OCI-LY7 (cell line): ENCODE measurements around the gene LRRC56. TPM values are rescaled to one million over a fixed set of nuclear protein-coding genes. Genes with fewer than 3 reads are reported as not detected.
A peak's percentile ranks its signal among the peaks of the same experiment; 100 is the strongest.

Source experiments
- BruUV-seq: library from RNA; stranded (reverse); fragments of 400-500 nt; replicated peaks from 2 replicates; lab custom pipeline; 2021; lab: Mats Ljungman, UMichigan
- CTCF ChIA-PET: fragments of 300-600 bp; sonication (Branson Sonifier 250); formaldehyde crosslinking; loops from one replicate; lab custom pipeline; 2022; ENCODE audit warnings: antibody characterized with exemption; ENCODE audit not compliant: unreplicated experiment; lab: Charles Lee
- POLR2A ChIA-PET: fragments of 300-600 bp; sonication (Branson Sonifier 250); formaldehyde crosslinking; loops from one replicate; lab custom pipeline; 2022; ENCODE audit warnings: antibody characterized with exemption; lab: Charles Lee
- DNase-seq: peaks from one replicate; pipeline ENCODE4 v3.0.0-alpha.2; 2015; ENCODE audit warnings: low spot score
- H2AFZ ChIP-seq: fragments of 200-600 bp; sonication (generic), shearing (Covaris generic); 2 replicates; pipeline ENCODE4 v1.6.1; 2014; ENCODE audit warnings: mild to moderate bottlenecking, antibody characterized with exemption, low read length, moderate library complexity
- H3K27ac ChIP-seq: fragments of 200-600 bp; sonication (generic); 2 replicates; pipeline ENCODE4 v1.5.1; 2014; ENCODE audit warnings: mixed run types, low read depth, mild to moderate bottlenecking, moderate library complexity, low read length, inconsistent platforms; ENCODE audit not compliant: poor library complexity, severe bottlenecking
- H3K36me3 ChIP-seq: fragments of 200-600 bp; sonication (generic); 2 replicates; pipeline ENCODE4 v1.6.1; 2014; ENCODE audit warnings: mild to moderate bottlenecking, antibody characterized with exemption, low read length, moderate library complexity, mixed read lengths; ENCODE audit not compliant: insufficient read depth
- H3K4me1 ChIP-seq: fragments of 200-600 bp; sonication (generic); 2 replicates; pipeline ENCODE4 v1.5.1; 2014; ENCODE audit warnings: mild to moderate bottlenecking, low read length; ENCODE audit not compliant: insufficient read depth, poor library complexity, severe bottlenecking
- H3K4me2 ChIP-seq: fragments of 200-600 bp; sonication (generic); 2 replicates; pipeline ENCODE4 v1.6.1; 2014; ENCODE audit warnings: mild to moderate bottlenecking, low read length
- H3K4me3 ChIP-seq: fragments of 200-600 bp; sonication (generic); 2 replicates; pipeline ENCODE4 v1.5.1; 2014; ENCODE audit warnings: mild to moderate bottlenecking, low read depth, low read length; ENCODE audit not compliant: poor library complexity, severe bottlenecking
- H3K79me2 ChIP-seq: fragments of 200-600 bp; sonication (generic); 2 replicates; pipeline ENCODE4 v1.6.1; 2016; ENCODE audit warnings: low read depth, mild to moderate bottlenecking, low read length, moderate library complexity, mixed read lengths; ENCODE audit not compliant: insufficient read depth
- H3K9me2 ChIP-seq: fragments of 200-600 bp; sonication (generic); 2 replicates; pipeline ENCODE4 v1.6.1; 2016; ENCODE audit warnings: mild to moderate bottlenecking, low read length, mixed read lengths; ENCODE audit not compliant: insufficient read depth
- H3K9me3 ChIP-seq: fragments of 200-600 bp; sonication (generic); 2 replicates; pipeline ENCODE4 v1.6.1; 2014; ENCODE audit warnings: mild to moderate bottlenecking, mixed run types, low read length, mixed read lengths
- H4K20me1 ChIP-seq: fragments of 200-600 bp; sonication (generic); 2 replicates; pipeline ENCODE4 v1.6.1; 2014; ENCODE audit warnings: mild to moderate bottlenecking, antibody characterized with exemption, low read length, moderate library complexity, mixed read lengths; ENCODE audit not compliant: insufficient read depth
- CTCF ChIP-seq: fragments of 200-600 bp; sonication (generic); conservative IDR thresholded peaks from 2 replicates; pipeline ENCODE4 v1.5.1; 2014; ENCODE audit warnings: mild to moderate bottlenecking, antibody characterized with exemption, low read length, moderate library complexity, mixed read lengths
- EZH2phosphoT487 ChIP-seq: fragments of 200-600 bp; sonication (generic); IDR thresholded peaks from 2 replicates; pipeline ENCODE4 v1.6.1; 2018; ENCODE audit warnings: low read depth, borderline replicate concordance, mild to moderate bottlenecking, mixed run types, antibody characterized with exemption, low read length, moderate library complexity, mixed read lengths
- intact Hi-C: fragments of 100-400 bp; cut with micrococcal nuclease; formaldehyde crosslinking; loops from one replicate; pipeline ENCODE4 v1.10.0; 2022; ENCODE audit not compliant: unreplicated experiment
- total RNA-seq, 2 experiments: library from RNA; depleted of rRNA in 1 of 2; stranded (reverse); fragments of >200 nt in 1 of 2; shearing (Covaris generic) in 1 of 2; gene quantifications; 2 replicates each; pipeline ENCODE4 v1.2.3, GENCODE V29; 2014 to 2022

LRRC56 gene
- total RNA-seq, 2 experiments from 2014 or later = 1.6 to 2.5 TPM

GRCh38 chr11:575996-576768, 38.9 kb downstream of the LRRC56 start, which contains the start of gene PHRF1:
Gene PHRF1, plus strand, starts transcription at chr11:576470. Its CDS starts 5,043 bp downstream, at chr11:581513.
- peak within 1 kb of the TSS; percentile 70 for H3K27ac ChIP-seq
- TF ChIP-seq EZH2phosphoT487 = no peak
- TF ChIP-seq CTCF = no peak
- peak within 1 kb of the TSS; percentile 27 for H2AFZ ChIP-seq
- peak; percentile 95 for DNase-seq
- intact Hi-C loops = loop anchor here (5.0 kb wide), 2 partner anchors 41 to 231 kb away; partner anchors contain the start of genes IRF7, PIDD1 and RPLP2
- H4K20me1 ChIP-seq = peaks cover 29% of the 10 kb centered on the region
- no peaks in the 10 kb centered on the region for H3K9me3 ChIP-seq
- H3K36me3 ChIP-seq = peaks cover 18% of the 10 kb centered on the region
- H3K4me2 ChIP-seq = peak within 1 kb of the TSS; percentile 95
- POLR2A ChIA-PET = interaction anchor here (0.6 to 1.4 kb wide), 6 partner anchors 14 to 221 kb away, joined by 3 to 5 read pairs (median 3); no protein-coding TSS in a partner anchor
- H3K79me2 ChIP-seq = peaks cover 44% of the 10 kb centered on the region
- peak within 1 kb of the TSS; percentile 100 for H3K4me3 ChIP-seq
- no TSS peak for BruUV-seq
- peaks cover 38% of the 10 kb centered on the region for H3K4me1 ChIP-seq
- CTCF ChIA-PET = no interaction called here
- no peaks in the 10 kb centered on the region for H3K9me2 ChIP-seq

- CTCF ChIA-PET = no interaction called here
- Histone ChIP-seq H4K20me1 (peaks cover 29% of the 10 kb centered on the region), H3K4me1 (peaks cover 38% of the 10 kb centered on the region), H3K79me2 (peaks cover 53% of the 10 kb centered on the region), H2AFZ (no peak overlapping the region), H3K9me3 (no peaks in the 10 kb centered on the region), H3K27ac (peak overlapping the region; percentile 22), H3K4me2 (peak overlapping the region; percentile 95), H3K9me2 (no peaks in the 10 kb centered on the region), H3K36me3 (peaks cover 27% of the 10 kb centered on the region), H3K4me3 (peak overlapping the region; percentile 100)
- BruUV-seq = TSS peak; percentile 64
- no peak for DNase-seq
- intact Hi-C loops = loop anchor here (5.0 kb wide), 2 partner anchors 40 to 230 kb away; partner anchors contain the start of genes IRF7, PIDD1 and RPLP2
- no peak for TF ChIP-seq EZH2phosphoT487
- TF ChIP-seq CTCF = no peak
- POLR2A ChIA-PET = no interaction called here
Measured at GRCh38 chr11:576811-577610, 39.7 kb downstream of the LRRC56 start.
